NCI-H1436 (cell line): ENCODE results near the gene PPFIA3.

Experiments
- DNase-seq: peaks from one replicate; lab custom pipeline; 2025; lab: John Stamatoyannopoulos, UW

The PPFIA3 gene

DNA sequence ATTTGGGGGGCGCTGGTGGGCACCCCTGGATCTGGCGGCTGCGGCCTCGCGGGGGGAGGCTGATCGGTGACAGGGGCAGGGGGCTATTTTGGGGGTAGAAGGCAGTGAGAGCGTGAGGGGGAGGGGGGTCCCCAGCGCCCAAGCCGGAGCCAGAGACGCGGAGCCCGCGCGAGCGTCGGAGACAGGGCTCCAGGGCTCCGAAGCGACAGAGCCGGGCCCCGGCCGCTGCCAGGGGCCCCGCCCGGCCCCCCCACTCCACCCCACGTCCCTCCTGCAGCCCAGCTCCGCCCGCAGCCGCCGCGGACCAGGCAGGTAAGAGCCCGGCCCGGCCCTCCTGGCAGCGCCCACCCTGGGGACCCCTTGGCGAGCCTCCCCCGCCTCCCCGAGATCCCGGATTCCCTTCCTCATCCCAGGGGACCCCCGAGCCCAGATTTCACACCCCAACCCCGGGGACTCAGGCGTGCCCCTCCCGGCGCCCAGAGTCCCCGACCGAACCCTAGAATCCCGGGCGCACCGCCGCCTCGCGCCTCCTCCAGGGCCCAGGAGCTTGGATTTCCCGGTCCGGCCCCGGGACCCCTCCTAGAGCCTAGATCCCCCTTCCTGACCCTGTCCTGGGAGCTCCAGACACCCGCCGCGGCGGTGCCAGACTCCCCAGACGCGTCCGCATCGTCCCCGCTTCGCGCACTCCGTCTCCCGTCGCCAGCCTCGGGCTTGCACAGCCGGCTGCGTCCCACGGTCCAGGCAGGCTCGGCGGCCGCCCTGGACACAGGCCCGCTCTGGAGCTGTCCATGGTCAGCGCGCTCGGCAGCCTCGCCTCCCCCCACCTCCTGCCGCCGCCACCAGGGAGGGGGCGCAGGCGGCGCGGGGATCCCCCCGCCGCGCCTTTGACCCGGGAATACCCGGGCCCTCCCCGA is at the start of gene PPFIA3:
TSS of gene PPFIA3 (plus strand) at position 134 of the 914 bp plus-strand sequence. CDS start 8,330 bp downstream, outside the sequence.
- no peak for DNase-seq

DNA sequence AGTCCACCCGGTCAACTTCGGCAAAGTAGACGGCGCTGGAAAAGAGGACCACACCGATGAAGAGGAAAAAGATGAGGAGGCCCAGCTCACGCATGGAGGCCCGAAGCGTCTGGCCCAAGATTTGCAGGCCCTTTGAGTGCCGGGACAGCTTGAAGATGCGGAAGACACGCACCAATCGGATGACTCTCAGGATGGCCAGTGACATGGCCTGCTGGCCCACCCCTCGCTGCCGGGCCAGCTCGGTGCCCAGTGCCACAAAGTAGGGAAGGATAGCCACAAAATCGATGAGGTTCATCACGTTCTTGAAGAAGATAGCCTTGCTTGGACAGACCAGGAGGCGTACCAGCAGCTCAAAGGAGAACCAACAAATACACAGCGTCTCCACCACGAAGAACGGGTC is 48.9 kb upstream of the PPFIA3 start:
- DNase-seq, result no peak

DNA sequence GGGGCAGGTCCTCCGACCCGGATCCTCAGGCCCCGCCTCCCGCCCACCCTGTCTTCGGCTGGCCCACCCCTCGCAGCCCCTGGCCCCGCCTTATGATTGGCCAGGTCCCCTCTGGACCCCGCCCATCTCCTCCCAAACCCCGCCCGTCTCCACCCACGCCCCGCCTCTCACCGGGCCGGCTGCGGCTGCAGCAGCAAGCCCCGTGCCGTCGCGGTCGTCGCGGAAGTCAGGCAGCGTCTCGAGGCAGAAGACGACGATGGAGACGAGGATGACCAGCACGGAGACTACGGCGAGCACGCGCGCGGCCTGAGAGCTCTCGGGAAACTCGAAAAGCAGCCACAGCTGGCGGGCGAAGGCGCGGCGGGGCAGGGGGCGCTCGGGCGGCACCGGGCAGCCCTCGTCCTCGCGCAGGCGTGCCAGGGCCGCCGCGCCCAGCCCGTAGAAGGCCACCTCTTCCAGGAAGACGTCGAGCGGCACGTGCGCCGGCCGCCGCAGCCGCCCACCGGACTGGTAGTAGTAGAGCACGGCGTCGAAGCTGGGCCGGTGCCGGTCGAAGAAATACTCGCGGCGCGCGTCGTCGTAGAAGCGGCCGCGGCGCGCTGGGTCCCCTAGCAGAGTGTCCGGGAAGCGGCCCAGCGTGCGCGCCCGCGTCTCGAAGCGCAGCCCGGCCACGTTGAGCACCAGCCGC is 47.3 kb upstream of the PPFIA3 start:
- DNase-seq, result no peak

DNA sequence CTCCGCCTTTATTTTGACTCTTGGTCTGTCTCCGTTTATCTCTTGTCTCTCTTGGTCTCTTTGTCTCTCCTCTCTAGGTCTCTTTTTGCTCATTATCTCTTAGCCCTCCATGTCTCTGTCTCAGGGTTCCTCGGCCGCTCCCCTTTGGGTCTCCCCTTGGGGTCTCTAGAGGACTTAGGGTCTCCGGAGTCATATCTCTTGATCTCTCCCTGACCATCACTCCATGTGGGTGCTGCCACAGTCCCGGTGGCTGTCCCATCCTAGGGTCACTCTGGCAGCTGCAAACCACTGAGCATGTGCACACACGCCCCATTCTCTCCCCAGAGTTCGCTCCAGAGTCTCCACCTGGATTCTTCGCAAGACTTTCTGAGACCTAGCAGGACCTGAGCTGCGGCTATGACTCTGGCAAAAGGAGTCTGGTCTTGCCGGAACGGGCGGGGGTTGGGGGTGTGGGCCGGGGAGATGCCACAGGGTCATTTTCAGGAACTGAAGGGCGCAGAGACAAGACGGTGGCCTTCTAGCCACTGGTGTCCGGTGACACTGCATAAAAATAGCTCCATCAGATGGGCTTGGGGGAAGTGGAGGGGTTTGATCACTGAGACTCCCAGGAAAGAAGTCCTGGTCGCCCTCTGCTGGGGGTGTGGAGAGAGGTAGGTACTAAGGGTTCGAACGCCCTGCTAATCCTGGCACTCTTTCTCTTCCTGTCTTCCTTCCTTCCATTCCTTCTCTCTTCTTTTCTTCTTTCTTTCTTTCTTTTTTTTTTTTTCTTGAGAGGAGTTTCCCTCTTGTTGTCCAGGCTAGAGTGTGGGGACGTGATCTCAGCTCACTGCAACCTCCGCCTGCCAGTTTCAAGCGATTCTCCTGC is 45.6 kb upstream of the PPFIA3 start:
- DNase-seq, result no peak

DNA sequence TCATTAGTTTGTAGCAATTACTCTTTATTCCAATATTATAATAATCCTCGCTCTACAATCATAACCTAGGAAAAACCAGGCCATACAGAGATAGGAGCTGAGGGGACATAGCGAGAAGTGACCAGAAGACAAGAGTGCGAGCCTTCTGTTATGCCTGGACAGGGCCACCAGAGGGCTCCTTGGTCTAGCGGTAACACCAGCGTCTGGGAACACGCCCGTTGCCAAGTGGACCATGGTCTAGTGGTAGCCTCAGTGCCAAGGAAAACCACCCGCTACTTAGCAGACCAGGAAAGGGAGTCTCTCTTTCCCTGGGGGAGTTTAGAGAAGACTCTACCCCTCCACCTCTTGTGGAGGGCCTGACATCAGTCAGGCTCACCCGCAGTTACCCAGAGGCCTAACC is 44.5 kb upstream of the PPFIA3 start:
- peak; percentile 27 for DNase-seq

DNA sequence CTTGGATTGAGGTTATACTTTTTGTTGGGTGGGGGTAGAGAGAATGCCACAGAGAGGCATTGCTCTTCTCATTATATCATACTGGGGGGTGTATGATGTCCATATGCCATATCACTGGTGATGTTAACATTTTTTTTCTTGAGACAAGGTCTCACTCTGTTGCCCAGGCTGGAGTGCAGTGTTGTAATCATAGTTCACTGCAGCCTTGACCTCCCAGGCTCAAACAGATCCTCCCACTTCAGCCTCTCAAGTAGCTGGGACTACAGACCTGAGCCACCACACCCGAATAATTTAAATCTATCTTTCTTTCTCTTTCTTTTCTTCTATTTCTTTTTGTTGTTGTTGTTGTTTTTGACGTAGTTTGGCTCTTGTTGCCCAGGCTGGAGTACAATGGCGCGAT is 39.0 kb upstream of the PPFIA3 start:
- no peak for DNase-seq

DNA sequence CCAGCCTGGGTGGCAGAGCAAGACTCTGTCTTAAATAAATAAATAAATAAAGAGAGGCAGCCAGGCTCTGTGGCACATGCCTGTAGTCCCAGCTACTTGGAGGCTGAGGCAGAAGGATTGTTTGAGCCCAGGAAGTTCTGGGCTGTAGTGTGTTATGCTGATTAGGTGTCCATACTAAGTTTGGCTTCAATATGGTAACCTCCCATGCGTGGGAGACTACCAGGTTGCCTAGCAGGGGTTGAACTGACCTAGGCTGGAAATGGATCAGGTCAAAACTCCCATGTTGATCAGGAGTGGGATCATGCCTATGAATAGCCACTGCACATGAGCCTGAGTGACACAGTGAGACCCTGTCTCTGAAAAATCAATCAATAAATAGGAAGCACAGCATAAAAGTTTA is 38.1 kb upstream of the PPFIA3 start:
- DNase-seq, result no peak

DNA sequence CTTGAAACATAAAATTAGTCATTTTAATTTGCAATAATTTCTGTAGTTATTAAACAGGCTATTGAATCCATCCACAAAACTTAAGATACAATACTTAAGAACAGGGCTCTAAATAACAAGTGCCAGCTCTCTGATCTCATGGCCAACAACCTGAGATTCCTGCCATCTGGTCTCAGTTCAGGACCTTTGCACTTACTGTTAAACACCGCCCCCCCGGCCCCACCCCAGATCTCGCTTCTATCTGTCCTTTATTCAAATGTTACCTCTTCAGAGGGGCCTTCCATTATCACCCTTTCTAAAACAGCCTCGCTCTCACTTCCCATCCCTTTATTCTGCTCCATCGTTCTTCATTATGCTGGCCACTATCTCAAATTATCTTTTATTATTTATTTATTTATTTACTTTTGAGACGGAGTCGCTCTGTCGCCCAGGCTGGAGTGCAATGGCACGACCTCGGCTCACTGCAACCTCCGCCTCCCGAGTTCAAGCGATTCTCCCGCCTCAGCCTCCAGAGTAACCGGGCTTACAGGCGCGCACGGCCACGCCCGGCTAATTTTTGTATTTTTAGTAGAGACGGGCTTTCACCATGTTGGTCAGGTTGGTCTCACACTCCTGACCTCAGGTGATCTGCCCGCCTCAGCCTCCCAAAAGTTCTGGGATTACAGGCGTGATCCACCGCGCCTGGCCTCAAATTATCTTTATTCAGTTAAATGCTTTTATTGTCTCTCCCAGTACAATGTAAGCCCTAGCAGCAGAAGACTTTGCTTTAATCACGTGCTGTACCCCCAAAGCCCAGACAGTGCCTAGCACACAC is 34.9 kb upstream of the PPFIA3 start:
- DNase-seq, result peak; percentile 11

DNA sequence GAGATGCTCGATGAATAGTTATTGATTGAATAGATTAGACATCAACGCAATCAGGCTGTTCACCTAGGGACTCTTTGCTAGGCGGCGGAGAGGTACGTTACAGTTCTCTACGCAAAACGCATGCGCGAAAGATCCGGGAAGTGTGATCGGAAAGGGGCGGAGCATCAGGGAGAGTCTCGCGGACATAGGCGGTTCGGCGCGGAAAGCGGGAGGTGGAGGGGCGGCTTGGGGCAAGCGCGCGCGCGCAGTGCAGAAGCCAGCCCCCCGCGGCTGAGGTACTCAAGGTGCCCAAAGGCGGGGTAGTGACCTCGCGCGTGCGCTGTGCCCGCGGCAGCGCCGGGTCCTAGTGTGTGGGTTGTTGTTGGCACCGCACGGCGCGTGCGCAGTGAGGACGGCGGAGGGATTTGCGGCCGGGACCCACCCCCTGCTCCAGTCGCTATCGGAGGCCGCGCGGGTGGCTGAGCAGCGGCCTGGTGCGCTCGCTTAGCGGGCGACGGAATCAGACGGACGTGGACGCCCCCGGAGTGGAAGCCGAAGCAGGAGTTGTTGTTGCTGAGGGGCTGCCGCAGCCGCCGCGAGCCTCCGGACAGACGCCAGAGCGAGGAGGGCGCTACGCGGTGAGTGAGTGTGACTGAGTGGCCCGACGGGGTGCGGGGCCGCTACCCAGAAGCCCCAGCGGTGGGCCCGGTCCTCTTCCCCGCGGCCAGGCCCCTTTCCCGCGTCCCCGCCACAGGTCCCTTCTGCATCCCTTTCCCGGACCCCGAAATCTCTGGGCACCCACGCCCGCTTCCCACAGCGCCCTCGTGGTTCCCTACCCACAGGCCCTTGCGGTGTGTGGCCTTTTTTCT is 34.1 kb upstream of the PPFIA3 start, which contains the start of gene SNRNP70:
TSS of gene SNRNP70 (plus strand) at position 432 of the 848 bp plus-strand sequence. CDS start 964 bp downstream, outside the sequence.
- DNase-seq, result peak; percentile 100

DNA sequence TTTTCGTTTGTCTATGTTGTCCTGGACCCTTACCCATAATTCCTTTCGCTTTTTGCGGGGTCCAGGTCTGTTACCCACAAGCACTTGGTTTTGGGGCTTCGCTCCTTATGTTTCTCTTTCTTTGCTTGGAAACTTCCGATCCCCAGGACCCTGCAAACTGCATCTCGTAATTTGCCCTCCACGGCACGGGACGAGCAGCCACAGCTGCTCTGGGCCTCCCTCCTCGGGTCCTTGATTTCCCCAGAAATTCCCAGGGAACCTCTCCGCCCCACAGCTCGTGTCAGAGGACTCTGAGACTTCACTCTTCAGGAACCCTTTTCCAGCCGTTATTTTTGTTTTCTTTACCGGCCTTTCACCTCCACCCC is 33.5 kb upstream of the PPFIA3 start:
- no peak for DNase-seq

DNA sequence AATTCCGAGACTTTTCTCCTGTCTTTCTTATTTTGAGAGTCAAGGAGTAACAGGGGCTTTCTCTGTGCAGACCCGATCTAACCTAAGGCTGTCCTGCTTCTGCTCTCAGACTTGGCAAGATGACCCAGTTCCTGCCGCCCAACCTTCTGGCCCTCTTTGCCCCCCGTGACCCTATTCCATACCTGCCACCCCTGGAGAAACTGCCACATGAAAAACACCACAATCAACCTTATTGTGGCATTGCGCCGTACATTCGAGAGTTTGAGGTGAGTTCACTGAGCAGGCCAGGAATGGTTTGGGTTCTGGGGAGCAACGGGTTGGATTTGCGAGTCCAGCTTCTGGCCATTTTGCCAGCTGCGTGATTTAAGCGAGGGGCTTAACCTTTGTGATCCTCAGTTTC is 33.0 kb upstream of the PPFIA3 start:
- DNase-seq, result no peak

DNA sequence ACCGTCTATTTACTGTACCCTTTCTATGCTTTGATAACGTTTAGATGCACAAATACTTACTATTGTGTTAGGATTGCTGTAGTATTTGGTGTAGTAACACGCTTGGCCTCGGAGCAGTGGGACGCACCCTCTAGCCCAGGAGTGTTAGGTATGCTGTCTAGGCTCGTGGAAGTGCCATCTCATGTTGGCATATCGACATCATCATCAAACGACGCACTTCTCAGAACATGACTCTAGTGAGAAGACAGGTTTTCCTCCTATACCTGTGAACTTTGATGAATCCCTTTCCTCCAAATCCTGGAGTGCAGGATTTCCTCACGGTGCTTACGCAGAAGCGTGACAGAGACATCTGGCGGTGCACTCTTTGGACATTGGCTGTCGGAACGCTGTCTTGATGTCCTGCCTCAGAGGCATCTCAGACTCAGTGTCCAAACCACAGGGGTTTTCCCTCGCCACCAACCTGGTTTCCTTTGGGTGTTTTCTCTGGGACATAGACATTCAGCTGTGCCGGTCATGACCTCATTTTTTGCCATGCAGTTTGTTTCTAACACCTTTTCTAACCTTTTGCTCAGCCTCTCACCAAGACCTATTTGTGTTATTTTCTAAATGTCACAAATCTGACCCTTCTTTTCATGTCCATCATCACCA is 27.8 kb upstream of the PPFIA3 start:
- no peak for DNase-seq

DNA sequence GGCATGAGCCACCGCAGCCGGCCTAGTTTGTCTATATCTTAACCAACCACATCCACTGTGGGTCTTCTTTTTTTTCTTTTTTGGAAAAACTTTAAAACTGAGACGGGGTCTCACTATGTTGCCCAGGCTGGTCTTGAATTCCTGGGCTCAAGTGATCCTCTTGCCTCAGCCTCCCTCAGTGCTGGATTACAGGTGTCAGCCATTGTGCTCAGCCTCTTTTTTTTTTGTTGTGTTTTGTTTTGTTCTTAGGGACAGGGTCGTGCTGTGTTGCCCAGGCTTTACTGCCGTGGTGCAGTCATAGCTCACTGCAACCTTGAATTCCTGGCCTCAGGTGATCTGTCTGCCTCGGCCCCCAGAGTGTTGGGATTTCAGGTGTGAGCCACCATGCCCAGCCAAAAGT is 26.7 kb upstream of the PPFIA3 start:
- no peak for DNase-seq

DNA sequence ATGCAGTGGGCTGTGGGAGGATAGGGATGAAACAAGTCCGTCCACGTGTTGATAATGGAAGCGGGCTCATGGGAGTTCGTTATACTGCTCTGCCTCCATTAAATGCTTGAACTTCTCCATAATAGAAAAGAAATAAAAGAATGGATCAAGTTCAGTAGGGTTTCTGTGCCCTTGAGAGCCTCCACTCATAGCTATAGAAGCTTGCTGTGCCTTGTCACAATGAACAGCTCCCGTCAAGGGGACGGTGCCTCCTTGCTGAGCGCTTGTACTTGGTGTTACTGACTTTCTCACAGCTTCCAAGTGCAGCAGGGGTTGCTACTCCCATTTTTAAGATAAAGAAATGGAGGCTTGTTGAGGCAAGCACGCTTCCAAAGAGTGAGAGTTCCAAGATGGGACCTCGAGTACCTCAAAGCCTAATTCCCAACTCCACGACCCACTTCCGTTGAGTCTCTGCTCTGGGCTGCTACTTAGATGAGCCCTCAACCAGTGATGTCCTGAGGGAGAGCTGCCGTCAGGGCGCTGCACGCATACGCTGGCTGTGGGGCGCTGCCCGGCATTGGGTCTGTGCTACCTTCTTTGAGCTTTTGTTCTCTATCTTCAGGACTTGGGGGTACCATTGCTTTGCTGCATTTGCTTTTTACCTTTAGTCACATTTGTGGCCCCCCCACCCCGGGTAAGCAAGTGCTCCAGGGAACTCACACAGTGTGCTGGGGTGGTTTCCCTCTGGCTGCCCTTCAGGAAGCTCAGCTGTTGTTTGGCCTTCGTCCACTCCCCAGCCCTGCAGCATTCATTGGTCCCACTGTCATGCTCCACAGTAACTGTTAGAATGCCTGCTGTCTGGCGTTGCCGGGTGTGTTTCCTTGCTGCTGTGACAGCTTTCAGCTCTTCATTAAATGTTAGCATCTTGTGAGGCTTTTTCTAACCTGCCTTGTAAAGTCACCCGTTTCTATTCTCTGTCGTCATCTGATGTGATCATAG is 24.6 kb upstream of the PPFIA3 start:
- no peak for DNase-seq

DNA sequence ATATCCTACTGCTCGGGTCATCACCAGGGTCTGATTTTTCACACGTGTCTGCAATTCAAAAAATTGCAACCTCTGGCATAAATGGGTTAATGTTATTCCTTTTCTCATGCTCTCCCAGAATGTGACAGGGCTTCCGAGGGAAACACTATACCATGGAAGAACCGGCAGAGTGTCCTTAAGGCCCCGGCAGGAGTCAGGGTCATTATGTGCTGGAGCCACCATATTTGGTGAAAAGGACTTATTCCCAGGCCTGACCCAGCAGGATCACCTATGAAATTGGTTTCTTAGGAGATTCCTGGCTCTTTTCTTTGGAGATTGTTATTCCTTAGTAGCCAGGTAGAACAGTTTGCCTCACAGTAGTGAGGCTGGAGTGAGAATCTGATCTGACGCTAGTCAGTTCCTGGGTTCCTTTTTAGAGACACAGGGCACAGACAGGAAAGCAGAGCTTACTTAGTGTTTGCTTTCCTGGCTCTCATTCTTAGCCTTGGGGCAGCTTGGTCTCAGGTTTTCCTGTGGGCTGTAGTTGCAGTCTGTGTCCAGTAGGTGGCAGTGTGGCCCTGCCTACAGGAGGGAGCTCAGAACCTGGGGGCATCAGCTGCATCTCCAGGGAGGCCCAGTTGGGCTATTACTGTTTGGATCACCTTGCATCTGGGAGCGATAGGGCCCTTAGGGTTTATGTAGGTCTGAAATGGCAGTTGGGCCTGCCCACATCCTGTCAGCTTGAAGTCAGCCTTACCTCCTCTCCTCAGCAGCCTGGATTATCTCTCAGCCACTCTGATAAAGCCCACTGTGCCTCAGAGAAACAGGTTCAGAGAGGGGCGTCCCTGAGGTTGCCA is 21.7 kb upstream of the PPFIA3 start:
- DNase-seq, result peak; percentile 79

DNA sequence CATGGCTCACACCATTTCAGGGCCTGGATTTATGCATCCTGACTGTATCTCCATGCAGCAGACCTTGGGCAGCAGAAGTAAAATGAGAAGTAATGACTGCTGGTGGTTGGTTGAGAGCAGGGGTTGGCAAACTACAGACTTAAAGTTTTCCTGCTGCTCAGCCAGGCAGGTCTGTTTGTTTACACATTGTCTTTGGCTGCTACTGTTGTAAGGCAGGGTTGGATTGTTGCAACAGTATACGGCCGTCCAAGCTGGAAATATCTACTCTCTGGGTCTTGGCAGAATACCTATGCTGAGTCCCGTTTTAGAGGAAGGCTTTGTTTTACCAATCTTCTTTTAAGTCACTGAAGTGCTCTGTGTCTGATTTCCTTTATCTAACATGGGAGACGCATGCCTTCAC is 20.5 kb upstream of the PPFIA3 start:
- DNase-seq, result no peak

DNA sequence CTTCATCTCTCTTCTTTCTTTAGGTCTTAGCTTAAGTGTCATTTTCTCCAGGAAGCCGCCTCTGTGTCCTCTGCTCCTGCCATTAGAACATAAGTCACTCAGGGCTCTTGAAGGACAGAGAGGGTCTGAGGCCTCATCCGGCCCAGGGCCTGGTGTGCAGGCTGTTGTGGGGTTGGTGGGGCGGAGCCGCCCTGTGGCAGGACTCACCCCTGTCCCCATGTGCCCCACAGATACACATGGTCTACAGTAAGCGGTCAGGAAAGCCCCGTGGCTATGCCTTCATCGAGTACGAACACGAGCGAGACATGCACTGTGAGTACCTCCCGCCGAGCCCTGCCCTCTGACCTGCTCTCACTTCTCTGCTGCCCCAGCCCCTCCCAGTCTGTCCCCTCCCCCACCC is 18.2 kb upstream of the PPFIA3 start:
- DNase-seq, result no peak

DNA sequence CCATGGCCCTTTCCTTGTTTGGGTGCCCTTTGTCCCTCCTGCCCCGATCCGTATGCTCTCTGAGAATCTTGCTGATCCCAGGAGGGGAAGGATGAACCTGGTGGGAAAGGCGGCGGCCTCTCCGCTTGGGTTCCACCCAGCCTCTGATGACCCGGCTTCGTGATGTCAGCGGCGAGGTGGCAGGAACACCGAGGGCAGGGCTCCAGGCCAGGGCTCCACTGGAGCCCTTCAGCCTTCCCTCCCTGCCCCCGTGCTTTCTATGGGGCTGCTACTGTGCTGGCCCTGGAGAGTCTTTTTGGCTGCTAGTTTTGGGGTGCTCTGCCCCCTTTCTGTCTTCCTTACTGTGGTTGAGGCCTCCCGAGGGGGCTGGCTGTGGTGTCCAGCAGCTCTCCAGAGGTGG is 17.0 kb upstream of the PPFIA3 start:
- DNase-seq, result no peak
